Stimulated activated CD8-positive, alpha-beta memory T cell treated with anti-CD3 and anti-CD28 coated beads, Interleukin-12 subunit alpha, Interleukin-12 subunit beta, amount 100 ng/mL, for 1 hour (primary cell): ENCODE data around the gene GEMIN4.
"Not testable (repeated sequence)": the region's sequence is repeated elsewhere in the genome, so short reads cannot be mapped to it uniquely, and the experiment has no call there.

Source experiments
- DNase-seq: peaks from one replicate; pipeline ENCODE4 v3.0.0-alpha.2; 2020; ENCODE audit warnings: low read depth

GEMIN4 gene

DNA sequence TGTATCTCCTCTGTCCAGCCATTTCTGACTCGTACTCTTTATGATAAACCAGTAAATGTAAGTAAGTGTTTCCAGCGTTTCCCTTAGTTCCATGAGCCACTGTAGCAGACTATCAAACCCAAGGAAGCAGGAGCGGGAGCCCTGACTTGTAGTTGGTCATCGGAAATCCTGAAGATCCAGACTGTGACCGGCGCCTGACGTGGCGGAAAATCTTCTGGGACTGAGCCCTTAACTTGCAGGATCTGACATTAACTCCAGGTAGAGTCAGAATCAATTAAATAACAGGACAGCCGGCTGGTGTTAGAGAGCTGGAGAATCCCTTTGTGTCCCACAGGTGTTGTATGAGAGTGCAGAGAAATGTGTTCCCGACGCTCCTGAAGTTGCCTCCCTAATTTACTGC is 26.0 kb upstream of the GEMIN4 start:
- DNase-seq = no peak

DNA sequence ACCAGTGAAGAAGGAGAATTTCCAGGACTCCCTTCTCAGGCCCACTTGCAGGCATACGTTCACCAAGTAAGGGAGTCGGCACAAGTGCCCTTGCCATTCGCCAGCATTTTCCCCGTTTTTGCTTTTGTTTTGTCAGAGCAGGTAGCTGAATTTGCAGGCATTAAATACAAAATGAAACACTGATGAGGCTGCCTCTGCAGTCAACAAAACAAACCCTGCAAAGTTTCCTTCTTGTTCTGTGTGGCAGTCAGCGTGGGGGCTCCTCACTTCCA is 22.2 kb upstream of the GEMIN4 start:
- DNase-seq = no peak

- no peak for DNase-seq
Observed at GRCh38 chr17:773467-774312, 21.6 kb upstream of the GEMIN4 start.

DNA sequence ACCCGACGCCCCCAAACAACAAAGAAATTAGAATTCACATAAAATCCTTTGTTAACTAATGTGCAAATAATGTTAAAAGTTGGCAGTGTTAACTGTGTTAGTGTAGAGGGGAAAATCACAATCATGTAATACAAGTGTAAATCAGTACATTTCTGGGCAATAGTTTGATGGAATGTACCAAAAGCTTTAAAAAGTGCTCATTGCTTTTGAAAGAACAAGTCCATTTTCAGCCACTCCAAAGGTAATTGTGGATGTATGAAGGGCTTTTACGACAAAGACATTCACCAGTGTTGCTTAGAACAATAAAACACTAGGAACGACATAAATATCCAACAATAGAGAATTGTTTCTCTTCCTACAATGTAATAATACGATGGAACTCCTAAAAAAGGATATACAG is 21.0 kb upstream of the GEMIN4 start:
- no peak for DNase-seq

DNA sequence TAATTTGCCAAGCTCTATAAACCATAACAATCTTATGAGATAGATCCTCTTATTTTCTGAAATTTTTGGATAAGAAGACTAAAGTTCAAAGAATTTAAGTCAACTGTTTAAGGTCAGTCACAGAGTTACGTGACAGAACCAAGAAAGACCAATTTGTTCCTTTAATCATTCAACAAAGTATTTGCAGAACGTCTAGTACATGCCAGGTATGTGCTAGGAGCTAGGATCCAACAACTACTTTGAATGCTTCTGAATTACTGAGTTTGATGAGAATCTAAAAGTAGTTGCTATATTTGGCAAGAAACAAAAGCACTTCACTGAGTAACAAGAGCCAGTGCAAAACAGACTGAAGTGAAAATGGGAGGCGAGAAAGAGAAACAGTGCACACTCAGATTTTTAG is 15.0 kb upstream of the GEMIN4 start:
- no peak for DNase-seq

GRCh38 chr17:760371-760770 is 8.3 kb upstream of the GEMIN4 start:
- DNase-seq = no peak

- no peak for DNase-seq
Observed at GRCh38 chr17:759964-760363, 7.9 kb upstream of the GEMIN4 start.

GRCh38 chr17:756010-756567 is 4.0 kb upstream of the GEMIN4 start:
- DNase-seq = not testable (repeated sequence)

DNA sequence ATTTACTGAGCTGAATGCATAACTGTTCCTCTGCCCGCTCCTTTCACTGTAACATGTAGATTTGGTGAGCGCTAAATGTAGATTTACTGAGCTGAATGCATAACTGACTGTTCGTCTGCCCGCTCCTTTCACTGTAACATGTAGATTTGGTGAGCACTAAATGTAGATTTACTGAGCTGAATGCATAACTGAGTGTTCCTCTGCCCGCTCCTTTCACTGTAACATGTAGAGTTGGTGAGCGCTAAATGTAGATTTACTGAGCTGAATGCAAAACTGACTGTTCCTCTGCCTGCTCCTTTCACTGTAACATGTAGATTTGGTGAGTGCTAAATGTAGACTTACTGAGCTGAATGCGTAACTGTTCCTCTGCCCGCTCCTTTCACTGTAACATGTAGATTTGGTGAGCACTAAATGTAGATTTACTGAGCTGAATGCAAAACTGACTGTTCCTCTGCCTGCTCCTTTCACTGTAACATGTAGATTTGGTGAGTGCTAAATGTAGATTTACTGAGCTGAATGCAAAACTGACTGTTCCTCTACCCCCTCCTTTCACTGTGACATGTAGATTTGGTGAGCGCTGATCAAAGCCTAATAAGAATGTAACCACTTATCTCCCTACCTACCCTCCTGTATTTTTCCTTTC is 3.4 kb upstream of the GEMIN4 start:
- not testable (repeated sequence) for DNase-seq

- DNase-seq = no peak
Observed at GRCh38 chr17:753418-753817, 1.4 kb upstream of the GEMIN4 start.

DNA sequence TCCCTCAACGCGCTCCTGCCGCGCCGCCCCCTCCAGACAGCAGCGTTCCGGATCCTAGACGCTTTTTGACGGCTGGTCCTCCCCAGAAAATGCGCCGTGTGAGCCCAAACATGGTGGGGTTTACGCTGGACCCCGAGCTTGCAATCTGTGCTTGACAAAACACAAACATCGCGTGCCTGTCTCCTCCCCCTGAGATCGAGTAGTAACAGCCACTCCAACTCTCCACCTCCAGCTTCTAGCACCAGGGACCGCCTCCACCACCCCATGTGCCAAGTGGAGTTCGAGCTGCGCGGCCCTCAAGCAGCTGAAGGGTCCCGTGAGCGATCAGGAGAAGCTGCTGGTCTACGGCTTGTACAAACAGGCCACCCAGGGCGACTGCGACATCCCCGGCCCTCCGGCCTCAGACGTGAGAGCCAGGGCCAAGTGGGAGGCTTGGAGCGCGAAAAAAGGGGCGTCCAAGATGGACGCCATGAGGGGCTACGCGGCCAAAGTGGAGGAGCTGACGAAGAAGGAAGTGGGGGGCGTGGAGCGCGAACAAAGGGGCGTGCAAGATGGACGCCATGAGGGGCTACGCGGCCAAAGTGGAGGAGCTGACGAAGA is 656 bp upstream of the GEMIN4 start:
- no peak for DNase-seq

GRCh38 chr17:751269-752001 is 629 bp downstream of the GEMIN4 start:
- no peak for DNase-seq

DNA sequence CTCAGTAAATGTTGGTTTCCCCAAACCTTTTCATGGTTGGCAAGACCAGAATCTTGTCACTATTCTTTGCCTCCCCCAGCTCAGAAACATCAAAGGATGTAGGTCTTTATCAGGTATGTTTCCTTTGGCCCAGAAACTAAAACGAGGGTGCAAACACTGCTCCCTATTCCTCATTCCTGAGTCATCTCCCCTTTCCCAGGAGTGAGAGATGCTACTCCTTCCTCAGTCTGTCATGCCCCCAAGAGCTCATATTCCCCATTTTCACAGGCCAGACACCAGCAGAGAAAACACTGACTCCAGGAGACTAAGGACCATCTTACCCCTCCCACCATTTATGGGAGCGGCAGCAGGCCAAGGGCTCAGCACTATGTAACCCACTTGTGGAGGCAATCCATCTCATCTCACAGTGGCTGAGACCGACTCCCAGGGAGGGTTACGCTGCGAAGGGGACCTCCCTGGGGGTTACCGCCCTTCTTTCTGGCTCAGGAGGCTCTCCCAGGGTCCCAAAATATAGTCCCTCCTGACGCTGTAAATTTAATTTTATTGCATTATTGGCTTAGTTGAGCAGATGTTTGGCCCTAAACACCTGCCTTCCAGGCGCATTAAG is 1.5 kb downstream of the GEMIN4 start:
- no peak for DNase-seq

GRCh38 chr17:749359-749758 is 2.7 kb downstream of the GEMIN4 start:
- not testable (repeated sequence) for DNase-seq

DNA sequence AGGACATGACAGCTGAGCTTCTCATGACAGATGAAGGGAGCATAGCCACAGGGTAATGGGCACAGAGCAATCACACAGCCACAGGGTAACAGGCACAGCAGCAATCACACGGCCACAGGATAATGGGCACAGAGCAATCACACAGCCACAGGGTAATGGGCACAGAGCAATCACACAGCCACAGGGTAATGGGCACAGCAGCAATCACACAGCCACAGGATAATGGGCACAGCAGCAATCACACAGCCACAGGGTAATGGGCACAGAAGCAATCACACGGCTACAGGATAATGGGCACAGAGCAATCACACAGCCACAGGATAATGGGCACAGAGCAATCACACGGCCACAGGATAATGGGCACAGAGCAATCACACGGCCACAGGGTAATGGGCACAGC is 3.5 kb downstream of the GEMIN4 start:
- not testable (repeated sequence) for DNase-seq

DNA sequence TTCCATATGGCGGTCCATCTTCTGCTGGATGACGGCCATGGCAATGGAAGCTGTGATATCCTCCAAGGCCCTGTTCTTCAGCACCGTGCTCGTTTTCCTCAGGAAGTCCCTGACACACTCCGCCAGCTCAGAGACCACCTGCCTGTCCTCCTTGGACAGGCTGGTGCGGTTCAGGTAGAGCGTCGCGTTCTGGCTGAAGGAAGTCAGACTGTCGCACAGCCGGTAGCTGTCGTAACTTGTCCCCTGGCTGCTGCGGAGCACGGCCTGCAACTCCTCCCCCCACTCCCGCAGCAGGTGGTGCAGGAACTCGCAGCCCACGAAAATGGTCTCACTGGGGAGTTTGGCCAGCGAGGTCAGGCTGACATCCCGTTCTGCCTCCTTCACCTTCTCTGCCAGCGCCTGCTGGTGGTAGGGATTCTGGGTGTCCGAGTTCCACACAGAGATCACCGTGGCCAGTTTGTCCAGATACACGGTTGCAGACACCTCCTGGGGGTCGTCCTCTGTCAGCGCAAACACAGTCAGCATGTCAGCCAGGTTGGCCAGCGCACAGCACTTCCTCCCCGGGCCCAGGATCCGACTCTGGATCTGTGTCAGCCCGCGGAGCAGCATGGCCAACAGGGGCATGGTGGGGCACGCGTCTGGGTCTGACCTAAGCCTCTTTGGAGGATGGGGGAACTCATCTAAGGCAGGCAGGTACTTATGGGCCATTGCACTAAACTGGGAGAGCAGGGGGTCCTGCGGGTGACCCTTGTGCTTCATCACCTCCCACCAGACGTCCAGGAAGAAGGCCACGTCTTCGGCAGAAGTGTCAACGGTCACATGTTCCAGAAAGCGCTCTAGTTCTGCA is 5.1 kb downstream of the GEMIN4 start:
- DNase-seq = no peak

DNA sequence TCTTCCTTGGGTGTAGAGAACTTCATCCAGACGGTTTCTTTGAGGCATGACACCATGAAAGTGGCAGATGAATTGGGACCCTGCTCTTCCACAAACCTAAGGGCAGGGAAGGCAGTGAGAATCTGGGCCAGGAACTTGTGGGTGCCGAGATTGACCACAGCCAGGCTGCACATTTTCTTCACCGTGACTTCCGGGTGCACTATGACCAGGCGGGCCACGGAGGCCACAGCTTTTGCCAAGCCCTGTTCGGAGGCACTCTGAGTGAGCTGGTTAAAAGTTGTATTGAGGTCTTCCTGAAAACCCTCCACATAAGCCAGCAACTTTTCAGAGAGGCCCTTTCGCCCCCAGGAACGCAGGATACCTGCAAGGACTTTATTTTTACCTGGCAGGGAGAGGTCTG is 5.9 kb downstream of the GEMIN4 start:
- no peak for DNase-seq

DNA sequence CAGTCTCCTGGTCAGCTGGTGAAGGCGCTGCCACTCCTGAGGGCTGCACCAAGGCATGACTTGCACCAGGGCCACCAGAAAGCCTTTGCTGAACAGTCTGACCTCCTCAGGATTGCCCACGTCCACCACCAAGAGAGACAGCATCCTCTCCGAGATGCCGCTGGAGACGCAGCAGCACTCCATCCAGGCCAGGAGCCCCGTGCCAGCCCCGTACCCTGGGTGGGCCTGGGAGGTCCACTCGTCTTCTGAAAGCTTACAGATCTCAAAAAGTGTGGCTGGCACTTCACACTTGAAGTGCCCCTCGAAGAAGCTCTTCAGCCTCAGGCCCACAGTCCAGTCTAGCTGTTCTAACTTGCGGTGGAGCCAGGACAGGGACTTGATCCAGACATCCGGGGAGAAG is 6.7 kb downstream of the GEMIN4 start:
- DNase-seq = no peak

DNA sequence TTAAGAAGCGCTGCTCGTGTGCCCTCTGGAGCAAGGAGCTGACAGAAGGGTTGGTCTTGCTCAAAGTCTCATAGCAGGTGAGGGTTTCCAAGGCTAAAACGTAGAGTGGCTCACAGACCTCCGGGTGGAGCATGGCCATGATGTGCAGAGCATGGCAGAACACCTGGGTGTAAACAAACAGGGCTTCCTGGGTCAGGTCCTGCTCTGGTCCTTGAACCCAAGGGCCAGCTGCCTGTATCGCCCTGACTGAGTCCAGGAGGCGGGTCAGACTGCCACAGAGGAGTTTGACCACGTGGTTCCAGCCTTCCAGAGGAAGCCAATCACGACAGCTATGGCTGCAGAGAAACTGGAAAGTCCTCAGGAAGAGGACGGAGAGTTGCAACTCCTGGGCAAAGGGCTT is 7.1 kb downstream of the GEMIN4 start:
- DNase-seq = no peak

- DNase-seq = no peak
Observed at GRCh38 chr17:743139-743538, 8.9 kb downstream of the GEMIN4 start.

- DNase-seq = no peak
Observed at GRCh38 chr17:742147-742793, 9.8 kb downstream of the GEMIN4 start.
